Keratinocyte (primary cell): ENCODE results near the gene CFAP46. TPM values are rescaled to one million over a fixed set of nuclear protein-coding genes. Genes with fewer than 3 reads are reported as not detected.

Source experiments
- DNase-seq: peaks from one replicate; pipeline ENCODE4 v3.0.0-alpha.2; 2011; ENCODE audit warnings: low read depth, missing footprints, low spot score
- FAIRE-seq: peaks from 2 replicates; lab custom pipeline; 2011; peaks lifted over from hg19 to GRCh38; lab: Jason Lieb, UNC
- H2AFZ ChIP-seq: 2 replicates; pipeline ENCODE4 v1.6.0; 2012; ENCODE audit warnings: low read length, control low read depth, inconsistent platforms; ENCODE audit not compliant: control insufficient read depth
- H3K27ac ChIP-seq: 2 replicates; pipeline ENCODE4 v1.5.1; 2011; ENCODE audit warnings: low read length; ENCODE audit not compliant: control insufficient read depth, insufficient read depth
- H3K27me3 ChIP-seq: 3 replicates; pipeline ENCODE4 v1.6.0; 2011; ENCODE audit warnings: low read length; ENCODE audit not compliant: control insufficient read depth, insufficient read depth; ENCODE audit errors: extremely low read depth
- H3K36me3 ChIP-seq, 2 experiments: 2 replicates in 1 of 2; 3 replicates in 1 of 2; pipeline ENCODE4 v1.5.1; 2011; ENCODE audit warnings: low read length in 2 of 2, mild to moderate bottlenecking in 1 of 2; ENCODE audit not compliant: control insufficient read depth in 2 of 2, insufficient read depth in 2 of 2; ENCODE audit errors: extremely low read depth in 1 of 2
- H3K4me1 ChIP-seq: 3 replicates; pipeline ENCODE4 v1.5.1; 2011; ENCODE audit warnings: low read length; ENCODE audit not compliant: control insufficient read depth, insufficient read depth; ENCODE audit errors: extremely low read depth
- H3K4me2 ChIP-seq: 3 replicates; pipeline ENCODE4 v1.6.0; 2011; ENCODE audit warnings: low read depth, low read length; ENCODE audit not compliant: control insufficient read depth, insufficient read depth; ENCODE audit errors: extremely low read depth
- H3K4me3 ChIP-seq, 3 experiments: fragments of 200-600 bp in 1 of 3; sonication (generic) in 1 of 3; 2 replicates in 2 of 3; 3 replicates in 1 of 3; pipeline ENCODE4 v1.5.1; 2011 to 2016; ENCODE audit warnings: low read length in 3 of 3, mild to moderate bottlenecking in 3 of 3, control low read depth in 2 of 3, inconsistent platforms in 1 of 3, low read depth in 1 of 3, mixed read lengths in 1 of 3, mixed run types in 1 of 3, moderate library complexity in 1 of 3; ENCODE audit not compliant: control insufficient read depth in 2 of 3, insufficient read depth in 2 of 3; ENCODE audit errors: extremely low read depth in 1 of 3
- H3K79me2 ChIP-seq: 2 replicates; pipeline ENCODE4 v1.6.0; 2012; ENCODE audit warnings: low read length; ENCODE audit not compliant: control insufficient read depth, insufficient read depth
- H3K9ac ChIP-seq: 3 replicates; pipeline ENCODE4 v1.6.0; 2011; ENCODE audit warnings: low read length; ENCODE audit not compliant: control insufficient read depth, insufficient read depth; ENCODE audit errors: extremely low read depth
- H3K9me1 ChIP-seq: 3 replicates; pipeline ENCODE4 v1.6.0; 2011; ENCODE audit warnings: low read length; ENCODE audit not compliant: control insufficient read depth, insufficient read depth; ENCODE audit errors: extremely low read depth
- H3K9me3 ChIP-seq: 2 replicates; pipeline ENCODE4 v1.5.1; 2012; ENCODE audit warnings: low read depth, low read length; ENCODE audit not compliant: control insufficient read depth
- H4K20me1 ChIP-seq: 3 replicates; pipeline ENCODE4 v1.6.0; 2011; ENCODE audit warnings: low read length; ENCODE audit not compliant: control insufficient read depth, insufficient read depth; ENCODE audit errors: extremely low read depth
- CTCF ChIP-seq, 3 experiments: IDR thresholded peaks in 1 of 3; conservative IDR thresholded peaks in 1 of 3; optimal IDR thresholded peaks in 1 of 3; 2 replicates in 2 of 3; 3 replicates in 1 of 3; pipeline versions ENCODE3 to v1.5.1; 2011; ENCODE audit warnings: low read length in 3 of 3, mild to moderate bottlenecking in 3 of 3, moderate library complexity in 2 of 3, control low read depth in 1 of 3, inconsistent platforms in 1 of 3; ENCODE audit not compliant: insufficient read depth in 2 of 3; ENCODE audit errors: extremely low read depth in 1 of 3
- EZH2 ChIP-seq: IDR thresholded peaks from one replicate; pipeline ENCODE4 v1.6.1; 2012; ENCODE audit warnings: inconsistent platforms, mild to moderate bottlenecking, low read length, moderate library complexity
- dilution Hi-C: fragments of 300-500 bp; cut with MboI; formaldehyde crosslinking; loops from one replicate; pipeline ENCODE4 v1.7.0; 2020; ENCODE audit warnings: low sequenced_read_pairs; ENCODE audit not compliant: extremely low pct_ligation_motif_present
- polyA plus RNA-seq, 5 experiments: library from polyadenylated mRNA; depleted of rRNA in 3 of 5; stranded (reverse) in 3 of 5; stranded (forward) in 1 of 5; unstranded in 1 of 5; fragments of >200 nt; gene quantifications; 1 replicate in 1 of 5; 2 replicates in 3 of 5; 3 replicates in 1 of 5; pipeline versions ENCODE4 v1.2.1 to v1.2.3, GENCODE V29; 2011 to 2012; ENCODE audit warnings: missing spikeins in 2 of 5, low read depth in 1 of 5, low replicate concordance in 1 of 5

Gene CFAP46
- polyA plus RNA-seq, 1 donor (not counting 4 experiments of a cell fraction or from before 2014, with no cell fraction given), result 1.00 TPM

- Histone ChIP-seq H3K4me1 (no peaks in the 10 kb centered on the region), H3K9me3 (peaks cover 10% of the 10 kb centered on the region), H3K27ac (no peak overlapping the region), H3K9ac (no peak overlapping the region), H3K36me3 (no peaks in the 10 kb centered on the region), H3K79me2 (no peaks in the 10 kb centered on the region), H4K20me1 (no peaks in the 10 kb centered on the region), H3K9me1 (no peaks in the 10 kb centered on the region), H3K4me2 (no peak overlapping the region), H3K27me3 (peaks cover 14% of the 10 kb centered on the region), H2AFZ (no peak overlapping the region), H3K4me3 (no peak overlapping the region)
- FAIRE-seq, result no peak
- no peak for TF ChIP-seq CTCF (optimal IDR thresholded peaks at IDR 0.05 in 1 of 3, IDR thresholded peaks at IDR 0.05 in 1 of 3, conservative IDR thresholded peaks at IDR 0.05 in 1 of 3; ENCODE audit: extremely low read depth in 1 of 3, insufficient read depth in 2 of 3, low read length in 3 of 3)
- no peak for TF ChIP-seq EZH2
- dilution Hi-C loops, result no loop called here
- DNase-seq, result no peak
These were observed 113.7 kb downstream of the CFAP46 start for GRCh38 chr10:132828681-132829080.

- no peaks in the 10 kb centered on the region for H3K79me2 ChIP-seq
- H3K27ac ChIP-seq, result no peak overlapping the region
- H3K4me3 ChIP-seq, result no peak overlapping the region
- TF ChIP-seq CTCF (optimal IDR thresholded peaks at IDR 0.05 in 1 of 3, IDR thresholded peaks at IDR 0.05 in 1 of 3, conservative IDR thresholded peaks at IDR 0.05 in 1 of 3; ENCODE audit: extremely low read depth in 1 of 3, insufficient read depth in 2 of 3, low read length in 3 of 3), result no peak
- TF ChIP-seq EZH2, result no peak
- DNase-seq (no peak), FAIRE-seq (no peak)
- H4K20me1 ChIP-seq, result no peaks in the 10 kb centered on the region
- H3K4me1 ChIP-seq, result no peaks in the 10 kb centered on the region
- no peaks in the 10 kb centered on the region for H3K36me3 ChIP-seq
- no peak overlapping the region for H3K9ac ChIP-seq
- H3K4me2 ChIP-seq, result no peak overlapping the region
- dilution Hi-C loops, result no loop called here
- peaks cover 10% of the 10 kb centered on the region for H3K9me3 ChIP-seq
- peaks cover 9% of the 10 kb centered on the region for H3K27me3 ChIP-seq
- H2AFZ ChIP-seq, result no peak overlapping the region
- no peaks in the 10 kb centered on the region for H3K9me1 ChIP-seq
These were observed 114.4 kb downstream of the CFAP46 start for GRCh38 chr10:132827861-132828539.
